A673 (cell line): ENCODE data around the gene ATP7B. TPM values are rescaled to one million over a fixed set of nuclear protein-coding genes. Genes with fewer than 3 reads are reported as not detected.

Source experiments
- BruUV-seq: library from RNA; stranded (reverse); fragments of 400-500 nt; replicated peaks from 2 replicates; lab custom pipeline; 2021; lab: Mats Ljungman, UMichigan
- CTCF ChIA-PET: fragments of 300-600 bp; sonication (Branson Sonifier 250); formaldehyde crosslinking; loops from one replicate; lab custom pipeline; 2022; ENCODE audit warnings: antibody characterized with exemption; lab: Charles Lee
- POLR2A ChIA-PET: fragments of 300-600 bp; sonication (Branson Sonifier 250); formaldehyde crosslinking; loops from one replicate; lab custom pipeline; 2022; ENCODE audit warnings: antibody characterized with exemption; ENCODE audit not compliant: low non-redundant PET; lab: Charles Lee
- DNase-seq: peaks from one replicate; pipeline ENCODE4 v3.0.0-alpha.2; 2015; ENCODE audit warnings: low spot score
- H3K27ac ChIP-seq: fragments of 200-600 bp; sonication (generic); 2 replicates; pipeline ENCODE4 v1.5.1; 2016; ENCODE audit warnings: mixed run types, low read depth, mild to moderate bottlenecking, mixed read lengths, antibody characterized with exemption, low read length; ENCODE audit not compliant: poor library complexity, severe bottlenecking
- H3K27me3 ChIP-seq: fragments of 200-600 bp; sonication (generic); replicated peaks from 2 replicates; pipeline ENCODE4 v1.6.1; 2017; ENCODE audit warnings: mixed run types, low read depth, mild to moderate bottlenecking, mixed read lengths, antibody characterized with exemption, low read length; ENCODE audit not compliant: insufficient read depth, poor library complexity
- H3K36me3 ChIP-seq: fragments of 200-600 bp; sonication (generic); 2 replicates; pipeline ENCODE4 v1.6.1; 2016; ENCODE audit warnings: mixed run types, mild to moderate bottlenecking, mixed read lengths, antibody characterized with exemption, low read length; ENCODE audit not compliant: insufficient read depth, poor library complexity, severe bottlenecking
- H3K4me1 ChIP-seq: fragments of 200-600 bp; sonication (generic); 2 replicates; pipeline ENCODE4 v1.6.1; 2017; ENCODE audit warnings: mixed run types, mild to moderate bottlenecking, mixed read lengths, antibody characterized with exemption, low read length; ENCODE audit not compliant: insufficient read depth, poor library complexity, severe bottlenecking
- H3K4me3 ChIP-seq: fragments of 200-600 bp; sonication (generic); 2 replicates; pipeline ENCODE4 v1.5.1; 2016; ENCODE audit warnings: low read depth, mixed run types, mild to moderate bottlenecking, mixed read lengths, low read length; ENCODE audit not compliant: poor library complexity, severe bottlenecking
- H3K9me3 ChIP-seq: fragments of 200-600 bp; sonication (generic); 2 replicates; pipeline ENCODE4 v1.6.1; 2016; ENCODE audit warnings: mixed run types, low read depth, mild to moderate bottlenecking, mixed read lengths, antibody characterized with exemption, low read length; ENCODE audit not compliant: poor library complexity, severe bottlenecking
- EZH2 ChIP-seq: fragments of 200-600 bp; sonication (generic); IDR thresholded peaks from 2 replicates; pipeline ENCODE4 v1.6.1; 2017; ENCODE audit warnings: borderline replicate concordance, low read depth, mild to moderate bottlenecking, mixed read lengths, antibody characterized with exemption, low read length; ENCODE audit not compliant: poor library complexity, severe bottlenecking
- intact Hi-C: fragments of 100-400 bp; cut with micrococcal nuclease; formaldehyde crosslinking; loops from one replicate; pipeline ENCODE4 v1.10.0; 2022; ENCODE audit not compliant: unreplicated experiment
- total RNA-seq: library from RNA; stranded (reverse); gene quantifications from 2 replicates; pipeline ENCODE4 v1.2.3, GENCODE V29; 2021
- TF ChIP-seq, protein P1 (sequence below): fragments of 300-800, 200-600 bp; sonication (generic); conservative IDR thresholded peaks from 2 replicates; pipeline ENCODE4 v1.5.1; 2017; ENCODE audit warnings: low read depth, mild to moderate bottlenecking, antibody characterized with exemption, low read length, moderate library complexity, mixed read lengths

ATP7B gene
- total RNA-seq, 1 experiment from 2014 or later = 2.9 TPM

DNA sequence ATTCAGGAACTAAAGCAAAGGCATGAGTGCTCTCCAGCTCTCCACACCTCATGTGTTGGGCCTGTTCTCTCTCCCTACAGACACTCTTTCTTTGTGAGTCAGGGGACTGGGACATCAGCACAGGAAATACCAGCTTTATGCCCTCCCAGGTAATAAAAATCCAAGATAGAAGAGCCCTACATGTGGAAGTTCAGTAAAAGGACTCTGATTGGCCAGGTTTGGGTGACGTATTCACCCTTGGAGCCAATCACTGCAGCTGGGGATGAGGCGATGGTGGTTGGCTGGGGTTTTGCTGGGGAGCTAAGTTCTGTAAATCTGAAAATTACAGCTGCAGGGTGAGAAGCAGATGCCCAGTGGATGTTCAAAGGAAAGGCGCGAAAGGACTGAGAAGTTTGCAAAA is 117.0 kb downstream of the ATP7B start:
- Histone ChIP-seq H3K36me3 (no peaks in the 10 kb centered on the region), H3K4me1 (no peaks in the 10 kb centered on the region), H3K9me3 (no peaks in the 10 kb centered on the region), H3K27ac (no peak overlapping the region), H3K4me3 (no peak overlapping the region), H3K27me3 (peaks cover 2% of the 10 kb centered on the region)
- CTCF ChIA-PET = no interaction called here
- BruUV-seq = no TSS peak
- intact Hi-C loops = no loop called here
- TF ChIP-seq, protein P1, sequence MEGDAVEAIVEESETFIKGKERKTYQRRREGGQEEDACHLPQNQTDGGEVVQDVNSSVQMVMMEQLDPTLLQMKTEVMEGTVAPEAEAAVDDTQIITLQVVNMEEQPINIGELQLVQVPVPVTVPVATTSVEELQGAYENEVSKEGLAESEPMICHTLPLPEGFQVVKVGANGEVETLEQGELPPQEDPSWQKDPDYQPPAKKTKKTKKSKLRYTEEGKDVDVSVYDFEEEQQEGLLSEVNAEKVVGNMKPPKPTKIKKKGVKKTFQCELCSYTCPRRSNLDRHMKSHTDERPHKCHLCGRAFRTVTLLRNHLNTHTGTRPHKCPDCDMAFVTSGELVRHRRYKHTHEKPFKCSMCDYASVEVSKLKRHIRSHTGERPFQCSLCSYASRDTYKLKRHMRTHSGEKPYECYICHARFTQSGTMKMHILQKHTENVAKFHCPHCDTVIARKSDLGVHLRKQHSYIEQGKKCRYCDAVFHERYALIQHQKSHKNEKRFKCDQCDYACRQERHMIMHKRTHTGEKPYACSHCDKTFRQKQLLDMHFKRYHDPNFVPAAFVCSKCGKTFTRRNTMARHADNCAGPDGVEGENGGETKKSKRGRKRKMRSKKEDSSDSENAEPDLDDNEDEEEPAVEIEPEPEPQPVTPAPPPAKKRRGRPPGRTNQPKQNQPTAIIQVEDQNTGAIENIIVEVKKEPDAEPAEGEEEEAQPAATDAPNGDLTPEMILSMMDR = no peak
- no peak for TF ChIP-seq EZH2
- peak; percentile 35 for DNase-seq
- POLR2A ChIA-PET = no interaction called here

DNA sequence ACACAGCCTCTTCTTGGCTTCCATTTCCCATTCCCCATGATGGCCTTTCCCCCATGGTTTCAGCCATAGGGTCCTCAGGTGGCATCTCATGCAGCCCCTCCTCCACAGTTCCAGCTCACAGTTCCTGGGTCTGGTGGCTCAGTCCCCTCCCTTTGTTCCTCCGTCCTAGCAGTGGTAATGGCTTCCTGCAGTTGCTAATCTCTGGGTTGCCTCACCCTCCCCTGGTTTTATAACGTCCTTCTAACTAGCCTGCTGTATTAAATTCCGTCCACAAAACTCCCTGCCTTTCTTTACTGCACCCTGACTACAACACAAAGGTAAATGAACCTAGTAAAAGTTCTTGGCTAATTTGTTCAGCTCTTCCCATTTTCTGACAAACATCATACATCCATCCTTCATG is 118.6 kb downstream of the ATP7B start:
- no peaks in the 10 kb centered on the region for H3K9me3 ChIP-seq
- no peaks in the 10 kb centered on the region for H3K27me3 ChIP-seq
- TF ChIP-seq EZH2 = no peak
- TF ChIP-seq, protein P1 = no peak
- POLR2A ChIA-PET = no interaction called here
- DNase-seq = no peak
- no peaks in the 10 kb centered on the region for H3K4me1 ChIP-seq
- intact Hi-C loops = no loop called here
- BruUV-seq = no TSS peak
- no peak overlapping the region for H3K27ac ChIP-seq
- H3K4me3 ChIP-seq = no peak overlapping the region
- no peaks in the 10 kb centered on the region for H3K36me3 ChIP-seq
- CTCF ChIA-PET = no interaction called here

DNA sequence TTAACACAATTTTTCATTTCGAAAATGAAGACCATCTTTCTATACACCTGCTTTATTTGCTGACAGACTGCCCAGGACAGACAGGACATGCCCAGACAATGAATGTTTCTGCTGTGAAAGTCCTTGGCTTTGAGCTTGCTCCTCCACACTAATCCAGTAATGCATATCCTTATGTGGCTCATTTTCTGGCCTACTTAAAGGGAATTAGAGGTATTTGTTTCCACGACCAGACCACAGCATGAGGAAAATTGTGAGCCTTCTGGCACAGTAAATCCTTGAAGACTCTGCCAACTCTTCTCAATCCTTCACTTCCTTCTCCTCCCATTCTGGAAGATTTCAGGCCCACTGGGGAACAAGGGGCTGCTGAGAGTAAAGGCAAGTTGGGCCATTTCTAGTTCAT is 123.8 kb downstream of the ATP7B start:
- no peak overlapping the region for H3K4me3 ChIP-seq
- no peak for TF ChIP-seq EZH2
- TF ChIP-seq, protein P1 = no peak
- intact Hi-C loops = no loop called here
- H3K4me1 ChIP-seq = no peaks in the 10 kb centered on the region
- H3K36me3 ChIP-seq = no peaks in the 10 kb centered on the region
- no TSS peak for BruUV-seq
- CTCF ChIA-PET = no interaction called here
- H3K27me3 ChIP-seq = no peaks in the 10 kb centered on the region
- no peaks in the 10 kb centered on the region for H3K9me3 ChIP-seq
- DNase-seq = no peak
- no peak overlapping the region for H3K27ac ChIP-seq
- POLR2A ChIA-PET = no interaction called here
